ENCODE data around the gene TMEM94.
A peak's percentile ranks its signal among the peaks of the same experiment; 100 is the strongest.

The TMEM94 gene

GRCh38 chr17:75412455-75413317 lies 43.7 kb upstream of the TMEM94 start (continued):
- TF ChIP-seq ZNF48 (tag by site-specific recombination; IDR thresholded peaks at IDR 0.05) (no peak), KLF16 (tag by site-specific recombination; IDR thresholded peaks at IDR 0.05) (0 out of 2 replicates have a peak, but pooled peaks have one; percentile 15), ZBTB44 (tag by site-specific recombination; IDR thresholded peaks at IDR 0.05) (no peak; the same call in 1 of the 2 replicates), PATZ1 (tag by site-specific recombination; IDR thresholded peaks at IDR 0.05) (0 out of 2 replicates have a peak, but pooled peaks have one; percentile 13), ZNF2 (tag by site-specific recombination; IDR thresholded peaks at IDR 0.05) (0 out of 2 replicates have a peak, but pooled peaks have one; percentile 64), ZNF155 (tag by site-specific recombination; IDR thresholded peaks at IDR 0.05) (0 out of 2 replicates have a peak, but pooled peaks have one; percentile 29), ZNF561 (tag by site-specific recombination; IDR thresholded peaks at IDR 0.05; ENCODE audit: borderline replicate concordance) (no peak; the same call in 1 of the 2 replicates), ZNF776 (tag by site-specific recombination; IDR thresholded peaks at IDR 0.05; ENCODE audit: borderline replicate concordance) (0 out of 2 replicates have a peak, but pooled peaks have one; percentile 22)

- POLR2A ChIA-PET: interaction anchor here (0.5 to 0.9 kb wide), 2 partner anchors 348 to 434 kb away, joined by 4 to 9 read pairs; no protein-coding TSS in a partner anchor
- TF ChIP-seq ZNF449 (tag by site-specific recombination; IDR thresholded peaks at IDR 0.05): no peak
- no peak for TF ChIP-seq ZNF174 (tag by site-specific recombination; IDR thresholded peaks at IDR 0.05)
- no peak for TF ChIP-seq ZNF248 (tag by site-specific recombination; IDR thresholded peaks at IDR 0.05)
- TF ChIP-seq ZNF610 (tag by site-specific recombination; IDR thresholded peaks at IDR 0.05; ENCODE audit: borderline replicate concordance): no peak
- TF ChIP-seq ZNF670 (tag by site-specific recombination; IDR thresholded peaks at IDR 0.05; ENCODE audit: low read depth): no peak
- no peak for TF ChIP-seq ZNF133 (tag by site-specific recombination; IDR thresholded peaks at IDR 0.05)
- no peak for TF ChIP-seq ZNF654 (tag by site-specific recombination; IDR thresholded peaks at IDR 0.05; ENCODE audit: low read depth)
- no peak for TF ChIP-seq ZNF24 (tag by site-specific recombination; IDR thresholded peaks at IDR 0.05)
- no peak for TF ChIP-seq ZNF433 (tag by site-specific recombination; IDR thresholded peaks at IDR 0.05; ENCODE audit: low read depth)
- TF ChIP-seq MZF1 (tag by site-specific recombination; IDR thresholded peaks at IDR 0.05; ENCODE audit: borderline replicate concordance): no peak
- TF ChIP-seq ZNF558 (tag by site-specific recombination; IDR thresholded peaks at IDR 0.05): no peak
- no peak for TF ChIP-seq ZNF658 (tag by site-specific recombination; IDR thresholded peaks at IDR 0.05)
- no peak for TF ChIP-seq ZNF639 (tag by site-specific recombination; IDR thresholded peaks at IDR 0.05)
- no peak for TF ChIP-seq ZNF404 (tag by site-specific recombination; IDR thresholded peaks at IDR 0.05)
- TF ChIP-seq ZSCAN30 (tag by site-specific recombination; IDR thresholded peaks at IDR 0.05): no peak
- TF ChIP-seq ZNF513 (tag by site-specific recombination; IDR thresholded peaks at IDR 0.05): no peak
- Histone ChIP-seq H3K36me3 (ENCODE audit: control insufficient read depth in 2 of 2, insufficient read depth in 1 of 2, low read length in 2 of 2) (no peaks in the 10 kb centered on the region), H3K4me1 (ENCODE audit: control insufficient read depth, insufficient read depth, low read length) (no peaks in the 10 kb centered on the region), H3K27ac (ENCODE audit: extremely low read depth, low read depth, low read length) (no peak overlapping the region), H3K4me3 (ENCODE audit: low read depth, low read length) (no peak overlapping the region), H3K9me3 (ENCODE audit: control insufficient read depth, insufficient read depth, low read depth, low read length) (no peaks in the 10 kb centered on the region)
- CTCF ChIA-PET: interaction anchor here (1.0 to 3.5 kb wide), 6 partner anchors 8 to 300 kb away, joined by 4 to 30 read pairs (median 4); partner anchors contain the start of gene MIF4GD
These were observed 41.9 kb upstream of the TMEM94 start for GRCh38 chr17:75414488-75414887.
